ENCODE data around the gene ABHD11. TPM values are rescaled to one million over a fixed set of nuclear protein-coding genes. Genes with fewer than 3 reads are reported as not detected.
"Not testable (repeated sequence)": the region's sequence is repeated elsewhere in the genome, so short reads cannot be mapped to it uniquely, and the experiment has no call there.

Gene ABHD11
- total and polyA plus RNA-seq, 11 donors, result 17.9 to 36.9 (median 25.0) TPM

DNA sequence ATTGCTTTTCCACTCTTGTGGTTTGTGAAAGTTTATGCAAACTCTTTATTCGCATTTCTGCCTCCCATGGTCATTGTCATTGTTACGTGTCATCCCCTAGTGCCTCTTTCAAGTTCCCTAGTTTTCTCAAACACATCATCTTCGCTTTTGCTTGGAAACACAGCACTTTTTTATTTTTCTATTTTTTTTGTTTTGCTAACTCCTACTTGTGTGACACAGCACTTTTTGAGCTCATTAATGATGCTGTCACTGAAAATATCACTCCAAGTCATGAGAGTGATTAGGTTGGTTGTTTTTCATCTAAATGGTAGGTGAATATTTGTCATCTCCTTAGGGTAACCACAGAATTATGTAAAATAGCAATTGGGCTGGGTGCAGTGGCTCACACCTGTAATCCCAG lies 10.7 kb downstream of the ABHD11 start:
- intact Hi-C loops (cut with DNase I), result loop anchor here in 3 of 10 donors (2.0 to 5.0 kb wide), 3 partner anchors 66 to 121 kb away; no protein-coding TSS in a partner anchor
- H3K9me3 ChIP-seq, result no peaks in the 10 kb centered on the region

GRCh38 chr7:73726083-73726466 lies 12.5 kb downstream of the ABHD11 start:
- intact Hi-C loops (cut with DNase I), result loop anchor here in 3 of 10 donors (2.0 to 5.0 kb wide), 3 partner anchors 64 to 119 kb away; no protein-coding TSS in a partner anchor
- 40 to 79% (median 74%) methylated on average over 1 of the region's 1 CpG for WGBS, 4 donors

More for the DNA sequence above, 10.7 kb downstream of the ABHD11 start:
- H3K36me3 ChIP-seq, result no peaks in the 10 kb centered on the region
- DNase-seq (no peak), ATAC-seq (no peak)
- H3K4me3 ChIP-seq, result no peak overlapping the region
- no peaks in the 10 kb centered on the region for H3K4me1 ChIP-seq
- H3K27me3 ChIP-seq, result peaks cover 0 to 17% (median 3%) of the 10 kb centered on the region in 9 donors
- 66 to 78% (median 75%) methylated on average over 3 of the region's 3 CpGs for WGBS, 4 donors
- no peak for TF ChIP-seq CTCF (IDR thresholded peaks at IDR 0.05)
- TF ChIP-seq POLR2A (IDR thresholded peaks at IDR 0.05), result no peak
- no peak overlapping the region for H3K27ac ChIP-seq

DNA sequence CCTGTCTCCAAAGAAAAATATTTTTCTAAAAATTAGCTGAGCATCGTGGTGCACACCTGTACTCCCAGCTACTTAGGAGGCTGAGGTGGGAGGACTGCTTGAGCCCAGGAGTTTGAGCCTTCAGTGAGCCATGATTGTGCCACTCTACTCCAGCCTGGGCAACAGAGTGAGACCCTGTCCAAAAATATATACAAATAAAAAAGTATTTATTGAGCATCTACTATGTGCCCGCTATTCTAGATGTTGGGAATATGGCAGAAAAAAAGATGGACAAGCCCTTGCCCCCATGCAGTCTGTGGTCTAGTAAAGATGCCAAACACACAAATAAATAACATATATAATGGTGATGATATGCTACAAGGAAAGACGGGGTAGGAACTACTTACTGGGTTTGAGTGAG lies 14.8 kb downstream of the ABHD11 start:
- 88 to 96% (median 93%) methylated on average over 3 of the region's 3 CpGs for WGBS, 4 donors
- ATAC-seq, result no peak
- peaks cover 0 to 28% (median 3%) of the 10 kb centered on the region in 9 donors for H3K27me3 ChIP-seq
- H3K9me3 ChIP-seq, result no peaks in the 10 kb centered on the region
- H3K4me1 ChIP-seq, result peaks cover 0 to 20% (median 3%) of the 10 kb centered on the region in 12 donors
- H3K27ac ChIP-seq, result no peak overlapping the region
- no peak for DNase-seq
- H3K36me3 ChIP-seq, result no peaks in the 10 kb centered on the region
- H3K4me3 ChIP-seq, result no peak overlapping the region
- no peak for TF ChIP-seq POLR2A (IDR thresholded peaks at IDR 0.05)
- TF ChIP-seq CTCF (IDR thresholded peaks at IDR 0.05), result no peak
- intact Hi-C loops (cut with DNase I), result loop anchor here in 5 of 10 donors (2.0 to 5.0 kb wide), 3 partner anchors 57 to 117 kb away; partner anchors contain the start of gene VPS37D (in 1 of the 5)

More at GRCh38 chr7:73726083-73726466, 12.5 kb downstream of the ABHD11 start:
- DNase-seq, result no peak
- Histone ChIP-seq H3K27ac (no peak overlapping the region), H3K4me1 (peaks cover 0 to 7% (median 0%) of the 10 kb centered on the region in 12 donors), H3K36me3 (no peaks in the 10 kb centered on the region), H3K9me3 (no peaks in the 10 kb centered on the region), H3K4me3 (no peak overlapping the region), H3K27me3 (peaks cover 0 to 24% (median 3%) of the 10 kb centered on the region in 9 donors)
- no peak for ATAC-seq
- TF ChIP-seq POLR2A (IDR thresholded peaks at IDR 0.05), result no peak
- TF ChIP-seq CTCF (IDR thresholded peaks at IDR 0.05), result peak in 2 of 12 donors; percentile 3 to 9

DNA sequence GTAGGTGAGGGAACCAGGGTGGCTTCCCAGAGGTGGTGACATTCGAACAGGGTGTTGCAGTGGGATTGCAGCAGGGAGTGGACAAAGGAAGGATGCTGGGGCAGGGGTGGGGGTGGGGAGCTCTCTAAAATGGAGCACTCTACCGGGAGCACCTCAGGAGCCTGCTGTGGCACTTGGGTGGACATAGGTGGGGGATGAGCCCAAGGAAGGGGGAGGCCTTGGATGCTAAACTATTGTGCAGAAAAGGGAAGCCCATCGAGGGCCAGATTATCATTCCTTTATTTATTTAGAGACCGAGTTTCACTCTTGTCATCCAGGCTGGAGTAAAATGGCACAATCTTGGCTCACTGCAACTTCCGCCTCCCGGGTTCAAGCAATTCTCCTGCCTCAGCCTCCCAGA lies 15.8 kb downstream of the ABHD11 start:
- 61 to 78% (median 73%) methylated on average over 6 of the region's 6 CpGs for WGBS, 4 donors
- Histone ChIP-seq H3K4me3 (no peak overlapping the region), H3K9me3 (no peaks in the 10 kb centered on the region), H3K4me1 (peaks cover 0 to 25% (median 9%) of the 10 kb centered on the region in 12 donors), H3K27ac (no peak overlapping the region), H3K36me3 (no peaks in the 10 kb centered on the region), H3K27me3 (peaks cover 0 to 26% (median 4%) of the 10 kb centered on the region in 9 donors)
- intact Hi-C loops (cut with DNase I), result loop anchor here in 1 of 10 donors (5.0 kb wide), 1 partner anchor 55 kb away; the partner anchor contains the start of gene VPS37D
- DNase-seq (no peak), ATAC-seq (no peak)
- TF ChIP-seq CTCF (IDR thresholded peaks at IDR 0.05), result no peak

- Histone ChIP-seq H3K27me3 (peaks cover 0 to 28% (median 4%) of the 10 kb centered on the region in 9 donors), H3K27ac (peak overlapping the region in 2 of 12 donors; percentile 37 to 42), H3K4me1 (peaks cover 0 to 25% (median 11%) of the 10 kb centered on the region in 12 donors)
- WGBS, 4 donors, result 84 to 85% (median 85%) methylated on average over 4 of the region's 4 CpGs
- H3K9me3 ChIP-seq, ATAC-seq, H3K36me3 ChIP-seq, DNase-seq, H3K4me3 ChIP-seq: not testable (repeated sequence)
- intact Hi-C loops (cut with DNase I), result loop anchor here in 1 of 10 donors (5.0 kb wide), 1 partner anchor 55 kb away; the partner anchor contains the start of gene VPS37D
Observed at GRCh38 chr7:73722182-73722581, 16.4 kb downstream of the ABHD11 start.

Measured in heart left ventricle (tissue), 16 donors.